GM19463 (cell line): ENCODE measurements around the gene TMPRSS11F.
"Not testable (repeated sequence)": the region's sequence is repeated elsewhere in the genome, so short reads cannot be mapped to it uniquely, and the experiment has no call there.

Experiments used
- ATAC-seq: cut with Tn5 transposase; IDR thresholded peaks from one replicate; pipeline ENCODE4 v1.9.1; 2021; ENCODE audit warnings: mild to moderate bottlenecking, moderate library complexity; ENCODE audit not compliant: unreplicated experiment

Gene TMPRSS11F

GRCh38 chr4:68129793-68130192 lies at the start of gene TMPRSS11F:
TMPRSS11F (minus strand) TSS chr4:68129869; CDS start chr4:68129820, 49 bp downstream.
- ATAC-seq: no peak

DNA sequence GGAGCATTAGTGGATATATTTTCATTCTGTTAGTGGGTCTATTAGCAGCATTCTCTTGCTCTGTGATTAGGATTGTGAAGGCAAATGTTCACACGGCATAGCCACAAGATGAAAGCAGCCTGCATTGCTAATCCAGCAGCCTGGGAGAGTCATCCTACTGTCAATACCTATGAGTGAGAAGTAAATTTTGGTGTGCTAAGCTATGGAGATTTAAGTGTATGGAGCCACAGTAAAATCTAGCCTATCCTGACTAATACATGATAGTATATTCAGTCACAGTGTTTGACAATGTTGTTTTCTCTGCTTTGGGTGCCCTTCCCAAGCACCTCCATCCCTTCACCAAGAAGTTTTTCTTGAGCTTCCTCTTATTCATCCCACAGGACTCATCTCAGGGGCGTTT lies 47.2 kb upstream of the TMPRSS11F start:
- ATAC-seq: no peak

DNA sequence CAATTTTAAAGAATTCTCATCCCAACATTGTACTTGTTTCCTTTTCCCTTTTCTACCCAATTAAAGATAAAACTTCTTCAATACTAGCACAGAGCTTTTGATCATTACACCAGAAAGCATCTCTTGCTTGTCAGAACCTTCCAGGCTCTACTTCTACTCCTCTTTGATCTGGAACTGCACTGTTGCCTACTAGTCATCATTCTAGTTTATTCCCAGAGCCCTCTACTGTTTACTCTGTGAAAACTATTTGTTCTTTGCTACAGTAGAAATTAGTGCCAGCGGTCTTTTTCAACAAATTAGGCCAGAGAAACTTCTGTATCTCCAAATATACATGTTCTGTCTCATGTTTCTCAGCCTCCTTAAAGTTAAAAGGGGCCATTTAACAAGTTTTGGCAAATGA lies 46.8 kb upstream of the TMPRSS11F start:
- no peak for ATAC-seq

DNA sequence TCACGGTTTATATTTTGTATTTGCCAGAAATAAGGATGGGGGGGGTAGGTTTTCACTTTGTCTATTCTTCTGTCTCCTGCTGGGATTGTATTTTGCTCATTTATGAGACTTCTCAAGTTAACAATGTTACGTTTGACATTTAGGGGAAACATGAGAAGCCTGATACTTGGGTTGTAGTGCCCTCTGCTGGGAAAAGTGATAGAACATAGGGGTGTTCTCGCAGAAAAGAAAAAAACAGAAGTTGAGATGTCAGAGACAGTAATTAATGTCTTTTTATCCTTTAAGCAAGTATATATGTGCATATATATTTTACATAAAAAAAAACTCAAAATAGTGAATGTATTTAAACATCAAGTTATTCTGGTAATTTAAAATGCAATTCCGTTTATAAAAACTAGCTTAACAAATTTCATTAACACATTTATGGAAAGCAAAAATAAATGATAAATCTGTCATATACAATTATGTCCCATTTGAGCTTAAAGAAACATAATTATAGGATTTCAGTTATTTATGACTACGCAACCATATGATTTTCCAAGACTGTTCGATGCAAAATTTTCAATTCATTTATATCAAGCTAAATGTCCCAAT lies 46.0 kb upstream of the TMPRSS11F start:
- peak; percentile 87 for ATAC-seq

DNA sequence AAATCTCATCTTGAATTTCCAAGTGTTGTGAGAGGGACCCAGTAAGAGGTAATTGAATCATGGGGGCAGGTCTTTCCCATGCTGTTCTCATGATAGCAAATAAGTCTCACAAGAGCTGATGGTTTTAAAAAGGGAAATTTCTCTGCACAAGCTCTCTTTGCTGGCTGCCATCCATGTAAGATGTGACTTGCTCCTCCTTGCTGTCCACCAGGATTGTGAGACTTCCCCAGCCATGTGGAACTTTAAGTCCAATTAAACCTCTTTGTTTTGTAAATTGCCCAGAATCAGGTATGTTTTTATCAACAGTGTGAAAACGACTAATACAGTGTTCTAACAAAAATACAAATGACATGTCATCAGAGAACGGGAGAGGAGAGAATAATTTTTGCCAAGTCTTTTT lies 44.7 kb upstream of the TMPRSS11F start:
- ATAC-seq: not testable (repeated sequence)

GRCh38 chr4:68172147-68172546 lies 42.5 kb upstream of the TMPRSS11F start:
- ATAC-seq: not testable (repeated sequence)

GRCh38 chr4:68167706-68168105 lies 38.0 kb upstream of the TMPRSS11F start:
- ATAC-seq: no peak

DNA sequence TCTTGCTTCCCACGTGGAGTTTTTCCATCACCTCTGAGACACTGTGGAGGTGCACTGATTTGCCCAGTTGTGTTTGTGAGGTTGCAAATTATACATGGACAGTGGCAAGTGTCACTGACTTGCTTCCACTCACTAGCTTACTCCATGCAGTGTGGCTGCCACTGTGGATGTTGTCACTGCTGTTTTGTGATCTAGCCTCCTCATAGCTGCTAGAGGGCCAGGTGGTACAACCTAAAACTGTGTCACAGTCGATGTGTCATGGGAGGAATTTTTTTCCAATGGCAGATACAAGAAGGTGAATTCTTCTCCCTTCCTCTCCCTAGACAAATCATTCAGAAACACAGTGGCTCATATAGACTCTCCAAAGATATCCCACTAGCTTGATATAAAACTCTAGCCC lies 37.5 kb upstream of the TMPRSS11F start:
- ATAC-seq: no peak

DNA sequence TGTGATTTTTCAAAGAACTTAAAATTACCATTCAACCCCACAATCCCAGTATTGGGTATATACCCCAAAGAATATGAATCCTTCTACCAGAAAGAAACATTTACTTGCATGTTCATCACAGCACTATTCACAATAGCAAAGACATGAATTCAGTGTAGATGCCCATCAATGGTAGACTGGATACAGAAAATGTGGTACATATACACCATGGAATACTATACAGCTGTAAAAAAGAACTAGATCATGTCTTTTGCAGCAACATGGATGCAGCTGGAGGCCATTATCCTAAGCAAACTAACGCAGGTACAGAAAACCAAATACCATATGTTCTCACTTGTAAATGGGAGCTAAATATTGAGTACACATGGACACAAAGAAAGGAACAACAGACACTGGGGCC lies 34.1 kb upstream of the TMPRSS11F start:
- ATAC-seq: no peak

DNA sequence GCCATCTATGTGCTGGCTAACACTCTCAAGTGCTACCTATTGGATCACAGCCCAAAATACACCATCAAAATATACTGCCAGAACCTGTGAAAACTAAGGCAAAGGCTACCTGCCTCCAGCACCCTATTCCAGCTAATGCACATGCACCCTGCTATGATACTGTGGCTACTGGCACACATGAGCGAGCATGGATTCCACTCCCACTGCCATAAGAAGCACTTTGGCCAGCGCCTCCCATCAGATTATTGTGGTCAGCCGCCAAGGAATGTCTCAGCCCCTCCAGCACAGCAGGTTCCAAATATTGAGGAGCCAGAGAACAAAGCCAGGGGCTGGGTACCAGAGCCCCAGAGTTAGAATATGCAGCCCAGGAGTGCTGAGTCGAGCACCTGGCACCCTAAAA lies 32.5 kb upstream of the TMPRSS11F start:
- no peak for ATAC-seq

DNA sequence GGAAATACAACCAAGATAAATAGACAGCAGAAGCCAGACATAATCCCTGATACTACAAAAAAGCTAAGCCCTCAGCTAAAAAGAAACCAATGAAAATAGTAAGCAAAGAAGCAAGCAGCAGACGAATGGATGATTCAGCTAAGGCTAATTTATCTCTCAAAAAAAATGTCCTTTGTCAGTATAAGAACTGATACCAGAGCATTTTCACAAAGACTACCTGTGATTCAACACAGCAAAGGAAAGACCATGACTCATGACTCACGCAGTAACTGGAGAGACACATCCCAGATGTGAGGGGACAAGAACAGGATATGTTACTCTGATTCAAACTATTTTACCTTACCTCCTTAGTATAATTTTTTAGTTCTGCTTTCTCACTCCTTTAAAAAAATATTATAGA lies 22.7 kb upstream of the TMPRSS11F start:
- ATAC-seq: no peak

- ATAC-seq: no peak
These were observed 19.4 kb upstream of the TMPRSS11F start for GRCh38 chr4:68148800-68149685.

- ATAC-seq: no peak
These were observed 17.4 kb upstream of the TMPRSS11F start for GRCh38 chr4:68147079-68147478.

GRCh38 chr4:68145261-68145660 lies 15.6 kb upstream of the TMPRSS11F start:
- ATAC-seq: no peak

DNA sequence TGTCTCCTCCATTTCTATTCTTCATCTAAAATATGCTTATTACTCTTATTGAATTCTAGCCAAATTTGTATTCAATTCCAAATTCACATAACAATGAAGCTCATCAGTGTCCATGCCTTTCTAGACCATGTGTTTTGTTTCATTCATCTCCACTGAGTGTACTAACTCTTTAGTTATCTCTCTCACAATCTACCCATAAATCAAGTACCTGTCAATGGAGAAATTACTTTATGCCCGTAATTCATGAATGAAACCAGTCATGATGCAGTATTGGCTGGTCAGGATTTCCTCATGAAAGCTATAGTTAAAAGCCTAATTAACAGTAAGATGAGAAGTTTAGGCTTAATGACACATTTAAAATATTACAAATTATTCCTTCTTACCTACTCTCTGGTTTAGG lies 12.2 kb upstream of the TMPRSS11F start:
- no peak for ATAC-seq

DNA sequence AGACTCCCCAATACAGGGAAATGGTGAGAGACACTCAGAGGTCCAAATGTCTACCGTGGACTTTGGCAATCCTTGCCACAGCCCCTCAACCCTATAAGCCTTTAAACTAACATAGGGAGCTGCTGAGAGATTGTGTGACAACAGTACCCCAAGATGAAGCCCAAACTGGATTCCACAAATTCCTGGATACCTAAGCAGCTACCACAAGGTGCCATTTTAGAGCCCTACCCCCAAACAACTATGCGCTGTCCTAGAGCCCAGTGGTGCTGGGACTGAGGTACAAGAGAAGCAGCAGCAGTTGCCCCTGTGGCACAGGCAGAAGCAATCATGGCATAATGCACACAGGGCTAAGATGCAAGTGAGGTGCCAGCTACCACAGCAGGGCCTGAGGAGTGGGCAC lies 2.7 kb upstream of the TMPRSS11F start:
- ATAC-seq: no peak

- no peak for ATAC-seq
These were observed 5.4 kb downstream of the TMPRSS11F start for GRCh38 chr4:68124262-68124661.

- ATAC-seq: no peak
These were observed 6.1 kb downstream of the TMPRSS11F start for GRCh38 chr4:68123525-68123924.

- no peak for ATAC-seq
These were observed 9.7 kb downstream of the TMPRSS11F start for GRCh38 chr4:68119921-68120320.

DNA sequence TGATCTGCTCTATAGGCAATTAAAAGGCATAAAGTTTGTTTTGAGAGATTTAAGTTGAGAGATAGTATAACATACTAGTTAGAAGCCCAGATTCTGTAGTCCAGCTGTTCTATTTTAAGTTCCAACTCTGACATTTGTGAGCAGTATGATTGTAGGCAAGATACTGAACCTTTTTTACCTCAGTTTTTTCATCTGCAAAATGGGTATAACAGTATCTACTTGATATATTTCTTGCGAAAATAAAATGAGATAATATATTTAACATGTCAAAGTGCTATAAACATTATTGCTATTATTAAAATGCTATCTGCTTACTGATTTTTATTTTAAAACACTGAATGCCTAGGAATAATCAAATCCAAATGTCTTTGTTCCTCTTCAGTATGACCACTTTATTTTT lies 19.2 kb downstream of the TMPRSS11F start:
- ATAC-seq: no peak

GRCh38 chr4:68109868-68110267 lies 19.8 kb downstream of the TMPRSS11F start:
- no peak for ATAC-seq

DNA sequence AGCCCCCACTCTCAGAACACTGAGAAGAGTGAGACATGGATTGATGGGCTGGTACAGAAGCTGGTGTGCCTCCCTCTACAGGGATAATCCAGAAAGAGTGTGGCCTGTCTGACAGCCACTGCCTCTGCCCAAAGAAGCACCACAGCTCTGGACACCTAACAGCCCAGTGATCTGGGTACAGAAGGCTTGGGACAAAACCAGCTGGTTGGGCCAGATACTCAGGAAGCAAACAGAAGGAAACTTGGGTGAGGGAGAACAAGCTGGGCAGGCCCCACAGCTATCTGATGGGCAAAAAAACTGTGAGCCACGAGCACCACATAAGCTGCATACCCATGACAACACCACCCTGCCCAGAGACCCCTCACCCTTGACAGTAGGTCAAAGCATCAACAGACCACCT lies 46.9 kb downstream of the TMPRSS11F start:
- no peak for ATAC-seq
